MCF 10A (cell line): Measurements from ENCODE around the gene VASH1. TPM values are rescaled to one million over a fixed set of nuclear protein-coding genes. Genes with fewer than 3 reads are reported as not detected.

Source experiments
- BruUV-seq: library from RNA; stranded (reverse); fragments of 400-500 nt; replicated peaks from 2 replicates; lab custom pipeline; 2021; lab: Mats Ljungman, UMichigan
- CTCF ChIA-PET: fragments of 300-600 bp; sonication (Branson Sonifier 250); formaldehyde crosslinking; extraction: SDS; loops from one replicate; lab custom pipeline; 2021; ENCODE audit warnings: antibody characterized with exemption, inconsistent platforms; lab: Yijun Ruan, JAX
- POLR2A ChIA-PET: fragments of 300-600, 350-650 bp; sonication (Branson Sonifier 250); formaldehyde crosslinking; extraction: SDS; loops from one replicate; lab custom pipeline; 2020; ENCODE audit warnings: antibody characterized with exemption, inconsistent platforms; lab: Yijun Ruan, JAX
- DNase-seq: peaks from one replicate; pipeline ENCODE4 v3.0.0-alpha.2; 2018; ENCODE audit not compliant: unreplicated experiment
- H3K27ac Mint-ChIP-seq: one replicate; pipeline ENCODE4 v1.8.0; 2022; ENCODE audit warnings: mild to moderate bottlenecking, low read depth, mixed read lengths; ENCODE audit not compliant: unreplicated experiment
- H3K27me3 Mint-ChIP-seq: one replicate; pipeline ENCODE4 v1.8.0; 2022; ENCODE audit warnings: mixed read lengths; ENCODE audit not compliant: insufficient read depth, unreplicated experiment
- H3K36me3 Mint-ChIP-seq: one replicate; pipeline ENCODE4 v1.8.0; 2022; ENCODE audit warnings: mild to moderate bottlenecking, moderate library complexity, mixed read lengths; ENCODE audit not compliant: insufficient read depth, unreplicated experiment
- H3K4me1 Mint-ChIP-seq: one replicate; pipeline ENCODE4 v1.8.0; 2022; ENCODE audit warnings: mixed read lengths; ENCODE audit not compliant: insufficient read depth, unreplicated experiment
- H3K4me3 Mint-ChIP-seq: one replicate; pipeline ENCODE4 v1.8.0; 2022; ENCODE audit warnings: mild to moderate bottlenecking, moderate library complexity, mixed read lengths; ENCODE audit not compliant: unreplicated experiment
- H3K9me3 Mint-ChIP-seq: one replicate; pipeline ENCODE4 v1.8.0; 2022; ENCODE audit warnings: mixed read lengths; ENCODE audit not compliant: unreplicated experiment
- intact Hi-C: fragments of 100-400 bp; cut with micrococcal nuclease; formaldehyde crosslinking; loops from 2 replicates; pipeline ENCODE4 v1.14.1; 2022
- total RNA-seq: library from RNA; stranded (reverse); gene quantifications from 2 replicates; pipeline ENCODE4 v1.2.3, GENCODE V29; 2022
- TF ChIP-seq, protein P1 (sequence below): fragments of 200-600 bp; IDR thresholded peaks from one replicate; pipeline ENCODE4 v1.8.0; 2022; ENCODE audit warnings: antibody characterized with exemption, mild to moderate bottlenecking; ENCODE audit not compliant: unreplicated experiment

Gene VASH1
- total RNA-seq, 1 experiment from 2014 or later, result 0.35 TPM

DNA sequence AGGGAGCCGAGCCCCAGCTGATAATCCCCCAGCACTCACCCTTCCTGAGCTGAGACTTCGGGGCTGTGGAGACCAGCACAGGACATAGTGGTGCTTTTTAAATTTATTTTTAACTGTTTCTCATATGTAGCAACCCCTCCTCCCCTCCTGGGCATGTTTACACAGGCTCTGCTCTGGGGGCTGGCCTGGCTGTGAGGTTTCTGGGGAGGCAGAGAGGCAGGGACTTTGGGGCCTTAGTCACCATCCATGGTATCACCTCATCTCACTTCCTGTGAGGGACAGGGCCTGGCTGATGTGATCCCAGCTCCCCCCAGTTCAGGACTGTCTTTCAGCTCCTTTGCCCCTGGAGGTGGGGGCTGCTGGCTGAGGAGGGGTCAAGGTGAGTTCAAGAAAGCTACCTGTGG, 20.4 kb downstream of the VASH1 start:
- Mint-ChIP-seq H3K27me3 (no peaks in the 10 kb centered on the region), H3K4me3 (no peak overlapping the region), H3K4me1 (no peaks in the 10 kb centered on the region), H3K9me3 (no peaks in the 10 kb centered on the region), H3K27ac (no peak overlapping the region), H3K36me3 (peaks cover 26% of the 10 kb centered on the region)
- ChIA-PET POLR2A (interaction anchor here (1.5 kb wide), 1 partner anchor 30 kb away, joined by 3 read pairs; no protein-coding TSS in a partner anchor), CTCF (interaction anchor here (1.2 kb wide), 1 partner anchor 9 kb away, joined by 3 read pairs; no protein-coding TSS in a partner anchor)
- no TSS peak for BruUV-seq
- TF ChIP-seq, protein P1, sequence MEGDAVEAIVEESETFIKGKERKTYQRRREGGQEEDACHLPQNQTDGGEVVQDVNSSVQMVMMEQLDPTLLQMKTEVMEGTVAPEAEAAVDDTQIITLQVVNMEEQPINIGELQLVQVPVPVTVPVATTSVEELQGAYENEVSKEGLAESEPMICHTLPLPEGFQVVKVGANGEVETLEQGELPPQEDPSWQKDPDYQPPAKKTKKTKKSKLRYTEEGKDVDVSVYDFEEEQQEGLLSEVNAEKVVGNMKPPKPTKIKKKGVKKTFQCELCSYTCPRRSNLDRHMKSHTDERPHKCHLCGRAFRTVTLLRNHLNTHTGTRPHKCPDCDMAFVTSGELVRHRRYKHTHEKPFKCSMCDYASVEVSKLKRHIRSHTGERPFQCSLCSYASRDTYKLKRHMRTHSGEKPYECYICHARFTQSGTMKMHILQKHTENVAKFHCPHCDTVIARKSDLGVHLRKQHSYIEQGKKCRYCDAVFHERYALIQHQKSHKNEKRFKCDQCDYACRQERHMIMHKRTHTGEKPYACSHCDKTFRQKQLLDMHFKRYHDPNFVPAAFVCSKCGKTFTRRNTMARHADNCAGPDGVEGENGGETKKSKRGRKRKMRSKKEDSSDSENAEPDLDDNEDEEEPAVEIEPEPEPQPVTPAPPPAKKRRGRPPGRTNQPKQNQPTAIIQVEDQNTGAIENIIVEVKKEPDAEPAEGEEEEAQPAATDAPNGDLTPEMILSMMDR, result no peak
- intact Hi-C loops, result no loop called here
- DNase-seq, result no peak

DNA sequence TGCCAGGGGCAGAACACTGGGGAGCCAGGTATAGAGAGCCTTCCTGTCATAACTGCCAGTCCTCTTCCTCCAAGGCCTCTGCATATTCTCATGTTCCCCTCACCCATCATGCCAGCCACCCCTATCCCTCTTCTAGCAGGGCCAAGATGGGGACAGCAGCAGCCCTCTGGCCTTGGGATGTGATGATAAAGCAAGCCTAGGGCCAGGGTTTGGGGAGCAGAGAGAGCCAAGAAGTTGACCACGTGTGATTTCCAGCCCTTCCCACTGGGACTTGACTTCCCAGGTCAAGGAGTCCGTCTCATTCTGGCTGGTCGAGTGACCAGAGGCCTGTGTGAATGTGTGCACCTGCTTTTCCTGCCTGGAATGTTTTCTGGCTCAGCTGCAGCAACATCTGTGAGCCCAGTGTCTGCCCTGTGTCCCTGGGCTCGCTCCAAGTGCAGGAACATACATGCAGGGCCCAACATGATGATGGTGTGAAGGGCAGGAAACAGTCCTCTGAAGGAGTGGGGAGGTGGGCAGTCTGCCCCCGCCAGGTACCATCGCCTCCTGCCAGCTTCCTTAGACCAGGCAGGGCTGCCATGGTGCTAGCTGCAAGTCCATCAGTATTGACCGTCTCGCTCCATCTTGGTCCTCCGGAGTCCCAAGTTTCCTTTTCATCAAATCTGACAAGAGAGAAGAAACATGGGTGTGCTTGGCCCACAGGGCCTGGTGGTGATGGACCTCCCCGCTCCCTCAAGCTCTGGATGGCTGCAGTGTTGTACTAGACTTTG, 21.0 kb downstream of the VASH1 start:
- ChIA-PET CTCF (interaction anchor here (1.8 kb wide), 1 partner anchor 29 kb away, joined by 8 read pairs; no protein-coding TSS in a partner anchor), POLR2A (interaction anchor here (0.5 to 1.0 kb wide), 2 partner anchors 9 to 1069 kb away, joined by 3 read pairs; no protein-coding TSS in a partner anchor)
- H3K27ac Mint-ChIP-seq, result no peak overlapping the region
- intact Hi-C loops, result no loop called here
- H3K4me3 Mint-ChIP-seq, result no peak overlapping the region
- BruUV-seq, result no TSS peak
- peaks cover 26% of the 10 kb centered on the region for H3K36me3 Mint-ChIP-seq
- no peaks in the 10 kb centered on the region for H3K27me3 Mint-ChIP-seq
- DNase-seq, result no peak
- no peaks in the 10 kb centered on the region for H3K9me3 Mint-ChIP-seq
- no peaks in the 10 kb centered on the region for H3K4me1 Mint-ChIP-seq
- TF ChIP-seq, protein P1, result no peak

DNA sequence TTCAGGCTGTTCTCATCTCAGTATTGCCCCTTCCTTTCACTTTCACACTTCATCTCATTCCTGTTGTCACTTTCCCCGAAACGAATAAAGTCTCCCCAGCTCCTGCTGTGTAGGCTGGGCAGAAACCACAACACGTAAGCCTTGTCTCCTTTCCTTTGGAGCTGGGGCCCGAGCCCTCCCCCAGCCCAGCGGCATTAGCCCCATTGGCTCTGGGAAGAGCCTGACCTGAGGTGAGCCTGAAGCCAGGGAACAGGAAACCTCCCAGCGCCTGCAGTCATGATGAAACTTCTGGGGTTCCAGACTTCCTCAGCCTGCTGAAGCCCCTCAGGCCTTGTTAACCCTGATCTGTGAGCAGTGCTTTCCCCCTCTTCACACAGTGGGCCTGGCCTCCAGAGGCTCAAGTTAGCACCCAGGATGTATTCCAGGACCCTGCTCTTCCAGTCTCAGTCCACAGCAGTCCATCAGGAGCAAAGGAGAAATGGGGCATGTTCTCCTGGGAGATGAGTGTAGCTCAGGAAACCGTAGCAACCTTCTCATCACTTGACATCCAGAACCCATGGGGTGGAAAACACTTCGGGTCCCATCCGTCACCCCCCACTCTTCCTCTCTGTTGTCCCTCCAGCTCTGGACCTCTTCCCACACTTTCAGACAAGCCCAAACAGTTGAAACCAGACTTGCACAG, 21.8 kb downstream of the VASH1 start:
- ChIA-PET CTCF (interaction anchor here (0.6 to 3.2 kb wide), 4 partner anchors 29 to 544 kb away, joined by 3 to 24 read pairs (median 6); no protein-coding TSS in a partner anchor), POLR2A (interaction anchor here (0.5 to 1.0 kb wide), 2 partner anchors 10 to 1069 kb away, joined by 3 read pairs; no protein-coding TSS in a partner anchor)
- Mint-ChIP-seq H3K36me3 (peaks cover 31% of the 10 kb centered on the region), H3K9me3 (no peaks in the 10 kb centered on the region), H3K27ac (no peak overlapping the region), H3K4me1 (no peaks in the 10 kb centered on the region), H3K4me3 (no peak overlapping the region), H3K27me3 (no peaks in the 10 kb centered on the region)
- no TSS peak for BruUV-seq
- TF ChIP-seq, protein P1, result no peak
- intact Hi-C loops, result no loop called here
- no peak for DNase-seq
